Right forelimb (tissue), 1 donor: ENCODE results near the gene FUS.
A peak's percentile ranks its signal among the peaks of the same experiment; 100 is the strongest.
"Not testable (repeated sequence)": the region's sequence is repeated elsewhere in the genome, so short reads cannot be mapped to it uniquely, and the experiment has no call there.

ENCODE experiments used
- DNase-seq: peaks from one replicate; pipeline ENCODE4 v3.0.0-alpha.2; 2018

FUS gene

DNA sequence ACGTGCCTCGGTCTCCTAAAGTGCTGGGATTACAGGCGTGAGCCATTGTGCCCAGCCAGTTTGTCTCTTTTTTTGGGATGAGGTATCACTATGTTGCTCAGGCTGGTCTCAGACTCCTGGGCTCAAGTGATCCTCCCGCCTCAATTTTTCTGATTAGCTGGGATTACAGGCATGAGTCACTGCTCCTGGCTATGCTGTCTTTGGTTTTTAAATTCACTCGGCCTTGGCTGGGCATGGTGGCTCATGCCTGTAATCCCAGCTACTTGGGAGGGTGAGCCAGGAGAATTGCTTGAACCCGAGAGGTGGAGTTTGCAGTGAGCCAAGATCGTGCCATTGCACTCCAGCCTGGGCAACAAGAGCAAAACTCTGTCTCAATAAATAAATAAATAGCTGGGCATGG is 35.5 kb upstream of the FUS start:
- DNase-seq: not testable (repeated sequence)

DNA sequence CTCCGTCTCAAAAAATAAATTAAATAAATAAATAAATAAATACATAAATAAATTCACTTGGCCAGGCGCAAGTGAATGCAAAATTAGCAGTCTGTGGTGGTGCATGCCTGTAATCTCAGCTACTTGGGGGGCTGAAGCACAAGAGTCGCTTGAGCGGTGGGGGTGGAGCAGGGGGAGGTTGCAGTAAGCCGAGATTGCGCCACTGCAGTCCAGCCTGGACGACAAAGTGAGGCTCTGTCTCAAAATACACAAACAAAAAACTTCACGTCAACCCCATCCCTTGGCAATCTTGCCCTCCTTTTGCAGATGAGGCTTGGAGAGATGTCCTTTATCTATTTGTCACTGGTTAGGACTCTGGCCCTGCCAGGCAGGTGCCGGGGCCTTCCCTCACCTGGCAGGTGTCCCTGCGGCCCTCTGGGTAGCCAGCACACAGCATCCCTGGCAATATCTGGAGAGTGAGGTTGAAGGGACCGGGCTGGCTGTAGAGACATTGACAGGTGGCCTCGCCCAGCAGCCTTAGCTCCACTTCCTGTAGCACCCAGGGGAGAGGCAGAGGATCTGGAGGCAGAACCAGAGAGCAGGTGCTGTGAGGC is 34.4 kb upstream of the FUS start:
- DNase-seq: no peak

DNA sequence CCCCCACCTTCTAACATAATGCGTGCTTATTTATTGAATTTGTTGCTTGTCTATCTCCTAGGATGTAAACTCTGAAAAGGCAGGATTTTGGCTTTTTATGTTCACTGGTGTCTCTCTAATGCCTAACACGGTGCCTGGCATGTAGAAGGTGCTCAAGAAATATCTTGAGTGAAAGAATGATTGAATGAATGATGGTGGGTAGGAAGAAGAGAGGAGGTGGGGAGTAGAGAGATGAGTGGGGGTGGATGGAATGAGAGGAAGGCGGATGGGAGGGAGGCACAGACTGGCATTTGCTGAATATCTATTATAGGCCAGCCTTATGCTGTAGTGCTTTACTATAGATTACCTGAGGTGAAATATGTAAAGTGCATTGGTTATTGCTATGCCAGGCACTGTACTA is 32.4 kb upstream of the FUS start:
- no peak for DNase-seq

DNA sequence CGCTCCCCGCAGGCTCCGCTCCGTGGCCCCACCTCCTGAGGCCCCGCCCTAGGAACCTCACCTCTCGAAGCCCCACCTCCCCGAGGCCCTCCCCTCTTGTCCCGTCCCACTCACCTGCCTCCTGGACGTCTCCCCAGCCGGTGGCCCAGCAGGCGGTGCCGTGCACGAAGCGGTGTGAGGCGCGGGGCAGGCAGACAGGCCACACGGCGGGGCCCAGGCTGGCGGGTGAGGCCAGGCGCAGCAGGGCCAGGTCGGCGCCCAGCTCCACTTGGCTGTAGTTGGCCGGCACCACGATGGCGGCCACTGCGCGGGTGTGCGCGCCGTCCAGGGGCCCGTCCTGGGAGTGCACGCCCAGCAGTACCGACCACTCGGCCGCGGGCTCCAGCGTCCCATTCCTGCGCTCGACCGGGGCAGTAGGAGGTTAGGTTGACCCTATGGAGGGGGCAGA is 31.6 kb upstream of the FUS start:
- no peak for DNase-seq

DNA sequence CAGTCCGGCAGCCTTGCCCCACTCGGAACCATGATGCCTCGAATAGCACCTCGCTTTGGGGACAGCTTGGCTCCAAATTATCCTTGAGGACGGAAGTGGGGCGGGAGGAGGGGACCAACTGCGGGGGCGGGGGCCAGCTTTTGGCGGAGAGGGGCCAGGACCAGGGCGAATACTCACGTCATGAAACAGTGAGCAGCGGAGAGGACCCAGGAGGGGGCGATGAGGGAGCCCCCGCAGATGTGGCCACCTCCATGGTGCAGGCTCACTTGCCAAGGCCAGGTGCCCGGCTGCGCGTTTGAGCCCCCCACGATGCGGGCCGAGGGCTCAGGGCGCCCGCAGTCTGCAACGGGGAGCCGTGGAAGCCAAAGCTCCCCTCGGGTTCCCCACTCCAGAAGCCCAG is 31.0 kb upstream of the FUS start:
- no peak for DNase-seq

DNA sequence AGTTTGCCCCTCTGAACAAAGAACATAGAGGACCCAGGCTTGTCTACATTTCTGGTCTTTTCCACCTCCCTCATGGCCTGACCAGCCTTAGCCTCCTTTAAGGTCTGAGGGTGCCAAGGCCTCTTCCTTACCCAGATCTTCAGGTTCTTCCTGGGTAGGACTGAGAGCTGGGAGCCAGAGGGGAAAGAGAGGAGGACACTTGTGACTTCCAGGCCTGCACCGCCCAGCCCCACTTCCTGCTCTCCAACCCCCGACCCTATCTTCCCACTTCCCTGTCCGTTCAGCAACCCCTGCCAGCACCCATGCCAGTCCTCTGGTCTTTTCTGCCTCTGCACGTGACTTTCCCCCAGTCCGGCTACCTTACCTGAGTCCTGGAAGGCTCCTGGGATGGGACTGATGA is 30.6 kb upstream of the FUS start:
- DNase-seq: no peak

DNA sequence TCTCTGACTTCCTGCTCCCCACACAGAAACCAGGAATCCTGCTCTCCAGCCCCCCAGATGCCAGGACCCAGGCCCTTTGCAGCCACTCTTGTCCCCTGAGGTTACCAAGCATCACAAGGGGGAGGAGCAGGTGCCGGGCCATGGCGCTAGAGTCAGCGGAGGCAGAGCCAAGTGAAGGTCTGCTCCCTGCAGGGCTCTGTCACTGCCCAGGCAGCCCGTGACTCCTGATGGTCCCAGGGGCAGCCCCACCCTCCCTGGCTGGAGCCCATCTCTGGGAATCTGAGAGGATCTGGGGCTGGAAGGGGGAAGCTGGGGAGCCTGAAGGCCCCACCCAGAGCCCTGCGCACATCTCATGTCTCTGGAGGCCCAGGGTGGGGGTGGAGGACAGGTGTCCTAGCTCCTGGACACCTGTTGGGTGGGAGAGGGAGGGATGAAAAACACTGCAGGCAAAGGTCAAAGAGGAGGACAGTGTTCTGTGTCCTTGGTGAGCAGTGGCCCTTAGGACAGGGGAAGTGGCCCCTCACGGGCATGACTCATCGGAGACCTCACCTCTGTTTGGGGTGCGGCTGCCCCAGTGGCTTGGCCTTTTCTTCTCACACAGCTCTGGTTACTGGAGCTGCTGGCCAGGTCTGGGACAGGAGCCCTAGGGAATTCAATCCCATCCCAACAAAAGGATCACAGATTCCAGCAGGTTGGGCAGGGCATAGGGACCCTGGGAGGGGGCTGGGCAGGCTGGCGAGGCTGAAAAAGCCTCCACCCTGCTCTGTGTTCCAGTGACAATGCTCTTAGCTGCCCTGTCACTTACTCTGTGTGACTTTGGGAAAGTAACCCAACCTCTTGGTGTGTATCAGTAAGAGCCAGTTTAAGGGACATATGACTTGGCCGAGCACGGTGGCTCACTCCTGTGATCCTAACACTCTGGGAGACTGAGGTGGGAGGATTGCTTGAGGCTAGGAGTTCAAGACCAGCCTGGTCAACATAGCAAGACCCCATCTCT is 29.7 kb upstream of the FUS start, which contains the start of gene PRSS36:
PRSS36 (minus strand) TSS at position 173 of the 997 bp plus-strand sequence; CDS start at position 142, 31 bp downstream.
- DNase-seq: no peak

DNA sequence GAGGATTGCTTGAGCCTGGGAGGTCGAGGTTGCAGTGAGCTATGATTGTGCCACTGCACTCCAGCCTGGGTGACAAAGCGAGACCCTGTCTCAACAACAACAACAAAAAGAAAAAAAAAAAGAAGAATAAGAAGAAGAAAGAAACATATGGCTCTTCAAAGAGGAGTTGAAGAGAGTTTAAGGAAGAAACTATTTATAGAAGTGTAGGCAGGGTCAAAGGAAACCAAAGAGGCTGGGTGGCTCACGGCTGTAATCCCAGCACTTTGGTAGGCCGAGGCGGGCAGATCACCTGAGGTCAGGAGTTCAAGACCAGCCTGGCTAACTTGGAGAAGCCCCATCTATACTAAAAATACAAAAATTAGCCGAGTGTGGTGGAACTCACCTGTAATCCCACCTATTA is 29.0 kb upstream of the FUS start:
- not testable (repeated sequence) for DNase-seq

DNA sequence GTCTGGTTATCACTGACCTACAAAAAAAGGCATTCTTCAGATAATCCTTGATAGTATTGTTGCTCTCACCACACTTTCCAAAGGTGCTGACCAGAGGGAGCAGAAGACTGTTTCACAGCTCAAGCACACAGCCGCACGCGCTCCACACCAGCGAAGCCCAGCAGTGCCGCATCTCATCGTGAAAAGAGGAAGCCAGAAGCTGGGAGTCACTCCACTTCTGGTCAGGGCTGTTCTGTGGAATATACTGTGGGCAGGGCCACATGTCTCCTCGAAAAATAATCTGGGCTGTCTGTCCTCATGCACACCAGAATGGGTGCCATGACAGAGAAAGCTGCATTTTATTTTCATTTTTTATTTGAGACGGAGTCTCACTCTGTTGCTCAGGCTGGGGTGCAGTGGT is 22.8 kb upstream of the FUS start:
- no peak for DNase-seq

DNA sequence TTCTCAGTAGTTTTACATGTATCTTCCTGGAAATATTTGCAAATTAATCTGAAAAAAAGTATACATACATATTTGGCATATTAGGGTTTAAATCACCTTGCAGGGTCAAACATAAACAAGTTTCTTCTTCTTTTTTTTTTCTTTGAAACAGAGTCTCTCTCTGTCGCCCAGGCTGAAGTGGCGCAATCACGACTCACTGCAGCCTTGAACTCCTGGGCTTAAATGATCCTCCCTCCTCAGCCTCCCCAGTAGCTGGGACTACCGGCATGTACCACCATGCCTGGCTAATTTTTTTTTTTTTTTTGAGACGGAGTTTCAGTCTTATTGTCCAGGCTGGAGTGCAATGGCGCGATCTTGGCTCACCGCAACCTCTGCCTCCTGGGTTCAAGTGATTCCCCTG is 12.6 kb upstream of the FUS start:
- no peak for DNase-seq

DNA sequence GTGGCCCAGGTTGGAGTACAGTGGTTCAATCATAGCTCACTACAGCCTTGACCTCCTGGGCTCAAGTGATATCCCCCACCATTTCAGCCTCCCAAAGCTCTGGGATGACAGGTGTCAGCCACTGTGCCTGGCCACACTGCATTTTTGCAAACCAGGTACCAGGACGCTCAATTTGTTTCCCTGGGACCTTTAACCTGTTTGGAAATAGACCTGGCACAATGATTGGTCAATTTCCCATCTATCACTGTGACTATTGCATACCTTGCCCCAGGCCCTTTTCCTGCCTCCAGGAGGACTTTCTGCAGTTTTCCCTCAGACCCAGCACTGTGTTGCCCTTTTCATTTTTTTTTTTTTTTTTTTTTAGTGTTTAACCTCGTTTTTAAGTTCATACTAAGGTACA is 11.1 kb upstream of the FUS start:
- DNase-seq: no peak

DNA sequence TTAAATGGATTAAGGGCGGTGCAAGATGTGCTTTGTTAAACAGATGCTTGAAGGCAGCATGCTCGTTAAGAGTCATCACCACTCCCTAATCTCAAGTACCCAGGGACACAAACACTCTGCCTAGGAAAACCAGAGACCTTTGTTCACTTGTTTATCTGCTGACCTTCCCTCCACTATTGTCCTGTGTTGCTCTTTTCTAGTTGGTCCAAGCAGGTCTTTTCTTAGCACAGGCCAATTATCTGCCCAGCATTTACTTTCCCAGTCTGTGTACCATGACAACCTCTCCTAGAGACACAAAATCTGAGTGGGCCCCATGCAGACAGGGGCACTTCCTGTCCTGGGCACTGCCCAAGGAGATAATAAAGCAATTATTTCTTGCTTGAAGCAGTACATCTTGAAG is 9.9 kb upstream of the FUS start:
- not testable (repeated sequence) for DNase-seq

DNA sequence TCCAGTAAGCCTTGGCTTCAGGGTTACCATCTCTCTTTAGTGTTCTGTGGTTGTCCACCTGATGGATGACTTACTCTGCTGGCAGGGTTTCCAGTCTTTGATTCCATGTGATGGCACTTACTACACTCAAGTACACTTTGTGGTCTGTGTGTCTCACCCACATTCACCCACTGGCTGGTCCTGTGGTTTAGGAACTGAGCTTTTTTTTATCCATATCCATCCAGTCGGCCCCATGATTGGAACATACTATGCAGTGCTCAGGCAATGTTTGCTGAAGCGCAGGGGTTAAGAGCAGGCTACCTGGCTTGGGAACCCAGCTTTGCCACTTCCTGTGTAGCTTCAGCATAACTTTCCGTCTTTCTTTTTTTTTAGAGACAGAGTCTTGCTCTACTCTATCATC is 2.8 kb upstream of the FUS start:
- no peak for DNase-seq

DNA sequence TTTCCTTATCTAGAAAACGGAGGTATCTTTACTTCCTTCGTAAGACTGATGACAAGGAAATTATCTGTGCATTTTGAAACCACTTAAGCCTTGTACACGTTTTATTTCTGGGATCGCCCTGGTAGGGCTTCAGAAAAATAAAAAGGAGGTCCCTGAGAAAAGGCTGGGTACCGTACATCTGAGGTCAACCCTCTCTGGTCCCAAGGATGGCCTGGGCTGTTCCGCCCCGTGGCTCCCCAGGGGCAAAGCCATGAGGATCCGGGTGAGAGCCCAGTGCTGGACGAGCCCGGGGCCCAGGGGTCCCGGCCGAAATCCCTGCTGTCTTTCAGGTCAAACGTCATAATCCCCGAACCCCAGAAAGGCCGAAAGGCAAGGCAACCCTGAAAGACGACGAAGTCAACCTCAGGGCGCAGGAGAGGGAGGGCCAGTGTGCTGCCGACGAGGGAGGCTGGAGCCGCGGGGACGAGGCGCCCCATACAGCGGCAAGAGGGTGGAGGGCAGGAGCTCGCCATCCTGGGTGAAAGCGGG is 656 bp upstream of the FUS start:
- no peak for DNase-seq

DNA sequence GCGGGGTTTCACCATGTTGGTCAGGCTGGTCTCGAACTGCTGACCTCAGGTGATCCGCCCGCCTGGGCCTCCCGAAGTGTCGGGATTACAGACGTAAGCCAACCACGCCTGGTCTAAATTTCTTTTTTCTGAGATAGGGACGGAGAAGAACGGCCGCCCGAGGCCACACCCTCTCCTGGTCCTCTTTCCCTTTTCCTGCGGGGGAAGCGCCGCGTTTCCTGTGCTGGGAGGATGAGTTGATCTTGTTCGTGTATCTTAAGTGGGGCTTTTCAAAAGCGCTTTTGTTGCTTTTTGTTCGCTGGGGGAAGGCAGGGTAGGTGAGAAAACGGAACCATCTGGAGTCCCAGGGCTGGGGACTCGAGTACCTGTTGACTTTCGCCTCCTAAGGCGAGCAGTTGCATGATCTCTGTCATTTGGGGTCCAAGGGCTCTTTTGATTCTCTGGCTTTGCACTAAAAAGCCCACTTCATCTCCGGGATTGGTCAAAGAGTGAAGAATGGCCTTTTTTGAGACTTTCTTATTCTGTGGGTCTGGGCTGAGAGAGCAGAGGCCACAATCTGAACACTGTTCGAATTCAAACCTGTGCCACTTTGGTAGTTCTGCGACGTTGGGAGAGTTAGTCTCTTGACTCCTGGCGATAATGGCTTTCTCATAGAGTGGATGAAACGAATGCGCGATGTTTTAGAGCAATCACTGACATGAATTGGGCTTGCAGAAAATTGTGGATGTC is 1.3 kb downstream of the FUS start:
- DNase-seq: peak; percentile 54

DNA sequence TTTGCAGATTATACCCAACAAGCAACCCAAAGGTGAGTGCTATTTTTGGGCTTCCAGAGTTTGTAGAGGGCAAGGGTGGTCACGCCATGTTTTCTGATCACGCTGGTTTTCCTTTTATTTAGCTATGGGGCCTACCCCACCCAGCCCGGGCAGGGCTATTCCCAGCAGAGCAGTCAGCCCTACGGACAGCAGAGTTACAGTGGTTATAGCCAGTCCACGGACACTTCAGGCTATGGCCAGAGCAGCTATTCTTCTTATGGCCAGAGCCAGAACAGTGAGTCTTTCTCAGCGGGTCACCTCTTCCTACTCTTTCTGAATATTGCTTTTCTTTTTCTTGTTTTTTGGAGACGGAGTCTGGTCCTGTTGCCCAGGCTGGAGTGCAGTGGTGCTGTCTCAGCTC is 2.5 kb downstream of the FUS start:
- no peak for DNase-seq

DNA sequence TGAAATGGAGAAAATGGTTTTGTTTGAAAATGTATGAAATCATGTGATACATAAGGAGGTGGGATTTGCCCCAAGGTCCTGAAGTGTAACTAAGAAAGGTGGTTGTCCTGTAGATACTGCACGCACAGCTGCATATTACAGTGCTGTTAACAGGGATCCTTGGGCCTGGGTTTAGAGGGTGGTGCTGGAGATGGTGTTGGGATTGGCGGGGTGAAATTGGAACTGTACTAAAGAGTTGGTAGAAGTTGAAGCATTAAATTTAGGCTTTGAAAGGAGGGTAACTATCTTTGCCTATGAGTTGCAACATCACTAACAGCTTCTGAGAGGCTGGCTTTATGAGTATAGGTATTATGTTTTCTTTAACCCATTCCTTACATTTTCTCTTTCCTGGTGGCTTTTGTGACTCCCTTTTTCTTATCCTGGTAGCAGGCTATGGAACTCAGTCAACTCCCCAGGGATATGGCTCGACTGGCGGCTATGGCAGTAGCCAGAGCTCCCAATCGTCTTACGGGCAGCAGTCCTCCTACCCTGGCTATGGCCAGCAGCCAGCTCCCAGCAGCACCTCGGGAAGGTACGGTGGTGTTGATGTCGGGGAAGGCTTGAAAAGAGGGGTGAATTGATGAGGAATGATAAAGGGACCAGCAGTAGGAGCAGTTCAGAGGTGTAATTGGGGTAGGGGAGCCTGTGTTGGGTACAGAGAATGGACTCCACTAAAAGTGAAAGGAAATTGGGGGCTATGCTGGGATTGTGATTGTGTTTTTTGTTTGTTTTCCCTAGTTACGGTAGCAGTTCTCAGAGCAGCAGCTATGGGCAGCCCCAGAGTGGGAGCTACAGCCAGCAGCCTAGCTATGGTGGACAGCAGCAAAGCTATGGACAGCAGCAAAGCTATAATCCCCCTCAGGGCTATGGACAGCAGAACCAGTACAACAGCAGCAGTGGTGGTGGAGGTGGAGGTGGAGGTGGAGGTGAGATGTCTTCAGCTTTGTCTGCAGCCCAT is 3.8 kb downstream of the FUS start:
- no peak for DNase-seq

DNA sequence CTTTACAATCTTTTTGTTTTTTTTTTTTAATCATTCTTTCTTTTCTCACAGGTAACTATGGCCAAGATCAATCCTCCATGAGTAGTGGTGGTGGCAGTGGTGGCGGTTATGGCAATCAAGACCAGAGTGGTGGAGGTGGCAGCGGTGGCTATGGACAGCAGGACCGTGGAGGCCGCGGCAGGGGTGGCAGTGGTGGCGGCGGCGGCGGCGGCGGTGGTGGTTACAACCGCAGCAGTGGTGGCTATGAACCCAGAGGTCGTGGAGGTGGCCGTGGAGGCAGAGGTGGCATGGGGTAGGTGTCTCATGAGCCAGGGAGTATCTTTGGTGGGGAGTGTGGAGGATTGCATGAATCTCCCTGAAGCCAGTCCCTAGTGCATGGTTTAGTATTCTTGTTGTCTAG is 4.9 kb downstream of the FUS start:
- no peak for DNase-seq

DNA sequence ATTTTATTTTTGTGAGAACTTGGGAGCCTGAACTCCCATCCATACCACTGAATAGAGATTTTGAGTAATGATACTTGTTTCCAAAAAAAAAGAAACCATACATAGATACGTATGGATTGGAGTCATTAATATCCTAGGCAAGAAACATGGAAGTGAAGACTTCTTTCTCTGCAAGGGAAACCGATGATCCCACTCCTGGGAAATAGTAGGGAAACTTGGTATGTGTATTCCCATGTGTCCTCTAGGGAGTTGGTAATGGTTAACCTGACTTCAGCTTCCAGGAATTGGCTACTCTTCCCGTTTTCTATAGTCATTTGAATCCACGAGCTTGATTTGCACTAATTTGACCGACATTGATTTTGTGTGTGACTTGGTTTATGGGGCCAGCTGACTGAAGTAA is 5.4 kb downstream of the FUS start:
- no peak for DNase-seq

DNA sequence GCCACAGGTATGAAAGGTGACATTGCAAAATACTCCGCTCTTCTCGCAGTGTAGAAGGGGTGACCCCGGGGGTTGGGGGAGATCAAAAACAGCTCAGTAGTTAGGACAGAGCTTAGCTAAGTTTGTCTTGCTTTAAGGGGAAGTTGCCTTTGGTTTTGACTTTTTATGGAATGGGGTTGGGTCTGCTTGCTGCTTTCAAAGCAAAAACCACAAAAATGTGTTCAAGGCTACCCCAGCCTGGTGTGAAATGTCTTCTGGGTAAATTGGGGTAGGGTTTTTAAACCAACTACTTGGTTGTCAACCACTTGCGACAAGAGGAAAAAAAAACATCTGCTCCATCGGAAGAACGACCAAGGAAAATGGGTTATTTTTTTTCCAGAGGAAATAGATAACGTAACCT is 6.2 kb downstream of the FUS start:
- no peak for DNase-seq

DNA sequence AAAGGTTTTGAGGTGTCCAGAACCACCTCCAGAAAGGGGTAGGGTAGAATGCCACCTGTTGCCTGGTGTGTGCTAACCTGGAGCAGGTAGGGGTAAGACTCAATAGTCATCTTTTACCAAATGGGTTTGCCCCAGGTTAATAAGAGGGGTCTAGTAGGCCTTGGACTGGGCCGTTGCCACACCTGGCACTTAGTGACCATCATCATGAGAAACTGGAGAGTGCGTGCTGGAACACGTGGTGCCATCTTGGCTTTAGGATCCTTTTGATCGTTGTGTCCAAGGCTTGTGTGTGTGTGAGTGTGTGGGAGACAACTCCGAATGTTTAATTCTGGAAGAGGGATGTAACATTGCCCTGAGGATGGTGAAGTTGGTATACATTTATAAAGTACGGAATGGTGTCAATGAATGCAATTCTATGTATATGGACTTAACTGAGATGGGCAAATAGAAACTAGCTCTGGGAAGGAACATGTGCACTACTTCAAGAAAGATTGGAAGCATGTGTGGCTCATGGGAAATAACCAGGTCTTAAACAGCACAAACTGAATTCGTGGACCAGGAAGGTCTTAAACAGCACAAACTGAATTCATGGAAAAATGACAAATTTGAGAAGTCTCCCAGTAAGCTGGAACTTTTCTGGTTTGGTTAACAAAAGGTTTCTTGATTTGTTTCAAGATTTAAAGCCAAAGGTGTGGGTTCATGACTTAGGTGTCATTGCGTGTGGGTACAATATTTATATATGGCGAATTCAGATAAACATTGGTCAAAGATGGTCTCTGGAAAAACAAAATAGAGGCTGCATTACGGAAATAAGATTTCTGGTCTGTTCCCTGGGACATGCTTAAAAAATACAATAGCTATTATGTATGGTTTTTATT is 7.2 kb downstream of the FUS start:
- DNase-seq: no peak
